CD14-positive monocyte (primary cell): ENCODE results near the gene ZCCHC14. TPM values are rescaled to one million over a fixed set of nuclear protein-coding genes. Genes with fewer than 3 reads are reported as not detected.

Experiments
- DNase-seq, 3 donors: peaks; one replicate each; pipeline ENCODE4 v3.0.0-alpha.2; 2011 to 2022
- H2AFZ ChIP-seq: 2 replicates; pipeline ENCODE4 v1.6.0; 2012; ENCODE audit warnings: mild to moderate bottlenecking, low read depth, low read length, inconsistent platforms; ENCODE audit not compliant: insufficient read depth, poor library complexity, severe bottlenecking
- H3K27ac ChIP-seq, 2 donors: 1 replicate in 1 of 2; 2 replicates in 1 of 2; pipeline ENCODE4 v1.5.1; 2012 to 2013; ENCODE audit warnings: low read length in 2 of 2, control low read depth in 1 of 2, inconsistent platforms in 1 of 2, low read depth in 1 of 2, mild to moderate bottlenecking in 1 of 2
- H3K27me3 ChIP-seq, 2 donors: one replicate each; pipeline versions ENCODE4 v1.6.0 to v1.6.1; 2011 to 2013; ENCODE audit warnings: low read length in 2 of 2; ENCODE audit not compliant: control insufficient read depth in 2 of 2, insufficient read depth in 2 of 2
- H3K36me3 ChIP-seq, 2 donors: replicated peaks in 1 of 2; 1 replicate in 1 of 2; 2 replicates in 1 of 2; pipeline versions ENCODE4 v1.5.1 to v1.6.1; 2012 to 2013; ENCODE audit warnings: low read length in 2 of 2, control low read depth in 1 of 2, inconsistent platforms in 1 of 2, mild to moderate bottlenecking in 1 of 2; ENCODE audit not compliant: insufficient read depth in 2 of 2, control insufficient read depth in 1 of 2
- H3K4me1 ChIP-seq, 2 donors: 1 replicate in 1 of 2; 2 replicates in 1 of 2; pipeline versions ENCODE4 v1.5.1 to v1.6.1; 2012 to 2013; ENCODE audit warnings: low read length in 2 of 2, control low read depth in 1 of 2, inconsistent platforms in 1 of 2, mild to moderate bottlenecking in 1 of 2, moderate library complexity in 1 of 2; ENCODE audit not compliant: insufficient read depth in 2 of 2, control insufficient read depth in 1 of 2
- H3K4me2 ChIP-seq: replicated peaks from 2 replicates; pipeline ENCODE3; 2012; ENCODE audit warnings: low read length, moderate library complexity, mild to moderate bottlenecking; ENCODE audit not compliant: poor library complexity, severe bottlenecking; ENCODE audit errors: extremely low read depth
- H3K4me3 ChIP-seq, 3 experiments: fragments of 200-600 bp in 1 of 3; sonication (generic) in 1 of 3; replicated peaks in 1 of 3; 1 replicate in 2 of 3; 2 replicates in 1 of 3; pipeline ENCODE4 v1.5.1; 2011 to 2013; ENCODE audit warnings: low read length in 3 of 3, mild to moderate bottlenecking in 3 of 3, control low read depth in 2 of 3, low read depth in 2 of 3, inconsistent platforms in 1 of 3, moderate library complexity in 1 of 3
- H3K79me2 ChIP-seq: 2 replicates; pipeline ENCODE4 v1.6.0; 2012; ENCODE audit warnings: mild to moderate bottlenecking, control low read depth, inconsistent platforms, low read length, moderate library complexity; ENCODE audit not compliant: insufficient read depth
- H3K9ac ChIP-seq: 2 replicates; pipeline ENCODE4 v1.6.0; 2017; ENCODE audit warnings: low read length, mild to moderate bottlenecking; ENCODE audit not compliant: insufficient read depth, poor library complexity, severe bottlenecking
- H3K9me3 ChIP-seq, 2 donors: replicated peaks in 1 of 2; 1 replicate in 1 of 2; 2 replicates in 1 of 2; pipeline versions ENCODE4 v1.5.1 to v1.6.1; 2012 to 2013; ENCODE audit warnings: low read length in 2 of 2, control low read depth in 1 of 2; ENCODE audit not compliant: control insufficient read depth in 1 of 2, insufficient read depth in 1 of 2
- H4K20me1 ChIP-seq: 2 replicates; pipeline ENCODE4 v1.6.0; 2012; ENCODE audit warnings: mild to moderate bottlenecking, low read length, control low read depth, moderate library complexity; ENCODE audit not compliant: insufficient read depth
- H3K27ac Mint-ChIP-seq, 7 donors: one replicate each; pipeline ENCODE4 v1.8.0; 2020; ENCODE audit warnings: mild to moderate bottlenecking in 7 of 7, mixed read lengths in 7 of 7, moderate library complexity in 6 of 7, inconsistent platforms in 2 of 7
- H3K27me3 Mint-ChIP-seq, 3 donors: one replicate each; pipeline ENCODE4 v1.8.0; 2021 to 2022; ENCODE audit warnings: low read depth in 3 of 3, mild to moderate bottlenecking in 3 of 3, mixed read lengths in 3 of 3, moderate library complexity in 3 of 3, inconsistent platforms in 1 of 3
- H3K36me3 Mint-ChIP-seq, 2 donors: one replicate each; pipeline ENCODE4 v1.8.0; 2020; ENCODE audit warnings: mixed read lengths in 2 of 2, inconsistent platforms in 1 of 2, mild to moderate bottlenecking in 1 of 2
- H3K4me1 Mint-ChIP-seq: one replicate; pipeline ENCODE4 v1.8.0; 2020; ENCODE audit warnings: mild to moderate bottlenecking, mixed read lengths
- H3K4me3 Mint-ChIP-seq, 2 donors: one replicate each; pipeline ENCODE4 v1.8.0; 2020; ENCODE audit warnings: mild to moderate bottlenecking in 2 of 2, mixed read lengths in 2 of 2, moderate library complexity in 1 of 2
- H3K9me3 Mint-ChIP-seq, 7 donors: one replicate each; pipeline ENCODE4 v1.8.0; 2020 to 2022; ENCODE audit warnings: mixed read lengths in 7 of 7, mild to moderate bottlenecking in 6 of 7, moderate library complexity in 6 of 7, inconsistent platforms in 2 of 7
- WGBS: methylation state at CpG from one replicate; pipeline ENCODE4 v1.1.5; 2013; ENCODE audit warnings: missing lambda C conversion rate; ENCODE audit not compliant: insufficient coverage; 5-methylcytosine and 5-hydroxymethylcytosine counted together
- intact Hi-C, 2 donors: fragments of 100-400 bp; cut with micrococcal nuclease; formaldehyde crosslinking; loops; one replicate each; pipeline versions ENCODE4 v1.15.0 to v1.15.1; 2023
- polyA plus RNA-seq, 3 donors: library from polyadenylated mRNA; depleted of rRNA in 1 of 3; unstranded in 2 of 3; stranded (reverse) in 1 of 3; fragments of 300-500 nt in 2 of 3; fragments of >200 nt in 1 of 3; fragmentation: Illumina TruSeq in 2 of 3; gene quantifications; 1 replicate in 2 of 3; 2 replicates in 1 of 3; pipeline ENCODE4 v1.2.3, GENCODE V29; 2012 to 2021
- TF ChIP-seq, protein P1 (sequence below): fragments of 200-600 bp; IDR thresholded peaks from one replicate; pipeline ENCODE4 v1.8.0; 2022; ENCODE audit warnings: antibody characterized with exemption, mild to moderate bottlenecking

ZCCHC14 gene
- polyA plus RNA-seq, 3 donors = 0.11 to 4.0 (median 0.22) TPM

DNA sequence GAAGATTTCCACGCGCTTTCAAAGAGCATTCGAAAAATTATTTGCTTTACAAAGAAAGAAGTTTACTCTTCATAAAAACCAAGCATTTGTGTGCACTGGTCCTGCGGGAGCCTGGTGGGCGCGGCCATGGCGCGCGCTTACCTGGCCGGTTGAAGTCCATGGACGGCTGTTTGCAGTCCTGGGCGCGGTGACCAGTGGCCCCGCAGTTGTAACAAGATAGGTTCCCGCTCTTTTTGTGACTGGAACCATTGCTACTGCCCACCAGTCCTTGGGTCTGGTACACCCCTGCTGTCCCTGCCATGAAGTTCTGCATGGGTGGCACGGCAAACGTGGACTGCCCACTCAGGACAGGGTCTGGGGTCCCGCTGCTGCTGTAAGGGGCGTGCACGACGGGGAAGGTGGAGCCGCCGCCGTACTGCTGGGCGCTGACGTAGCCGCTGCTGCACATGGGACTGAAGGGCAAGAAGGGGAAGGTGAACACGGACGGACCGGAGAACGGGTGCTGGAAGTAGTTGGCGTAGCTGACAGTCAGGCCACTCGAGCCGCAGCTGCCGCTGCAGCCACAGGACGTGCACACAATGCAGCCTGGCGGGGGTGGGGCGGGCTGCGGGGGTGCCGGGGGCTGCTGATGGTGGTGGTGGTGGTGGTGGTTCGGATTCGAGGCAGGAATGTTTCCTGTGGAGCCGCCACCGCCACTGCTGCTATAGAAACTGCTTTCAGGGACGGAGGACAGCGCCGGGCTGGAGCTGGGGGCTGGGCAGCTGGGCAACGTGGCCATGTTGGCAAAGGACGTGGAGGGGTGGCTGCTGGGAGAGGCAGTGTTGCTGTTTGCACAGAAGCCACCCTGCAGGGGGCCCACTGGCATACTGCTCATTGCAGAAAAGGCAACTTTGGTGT lies 81.2 kb downstream of the ZCCHC14 start:
- Histone ChIP-seq H3K4me3 (no peak overlapping the region), H3K9me3 (no peaks in the 10 kb centered on the region), H3K9ac (no peak overlapping the region), H3K36me3 (peaks cover 38 to 47% of the 10 kb centered on the region in 2 donors), H3K27ac (no peak overlapping the region), H3K4me1 (peaks cover 7 to 14% of the 10 kb centered on the region in 2 donors), H3K4me2 (no peak overlapping the region), H3K79me2 (no peaks in the 10 kb centered on the region), H2AFZ (no peak overlapping the region), H3K27me3 (no peaks in the 10 kb centered on the region), H4K20me1 (peaks cover 5% of the 10 kb centered on the region)
- Mint-ChIP-seq H3K4me1 (peaks cover 11% of the 10 kb centered on the region), H3K36me3 (peaks cover 62 to 78% of the 10 kb centered on the region in 2 donors), H3K9me3 (peaks cover 0 to 2% (median 0%) of the 10 kb centered on the region in 7 donors), H3K27me3 (peaks cover 2 to 3% (median 3%) of the 10 kb centered on the region in 3 donors), H3K4me3 (no peak overlapping the region), H3K27ac (no peak overlapping the region)
- TF ChIP-seq, protein P1, sequence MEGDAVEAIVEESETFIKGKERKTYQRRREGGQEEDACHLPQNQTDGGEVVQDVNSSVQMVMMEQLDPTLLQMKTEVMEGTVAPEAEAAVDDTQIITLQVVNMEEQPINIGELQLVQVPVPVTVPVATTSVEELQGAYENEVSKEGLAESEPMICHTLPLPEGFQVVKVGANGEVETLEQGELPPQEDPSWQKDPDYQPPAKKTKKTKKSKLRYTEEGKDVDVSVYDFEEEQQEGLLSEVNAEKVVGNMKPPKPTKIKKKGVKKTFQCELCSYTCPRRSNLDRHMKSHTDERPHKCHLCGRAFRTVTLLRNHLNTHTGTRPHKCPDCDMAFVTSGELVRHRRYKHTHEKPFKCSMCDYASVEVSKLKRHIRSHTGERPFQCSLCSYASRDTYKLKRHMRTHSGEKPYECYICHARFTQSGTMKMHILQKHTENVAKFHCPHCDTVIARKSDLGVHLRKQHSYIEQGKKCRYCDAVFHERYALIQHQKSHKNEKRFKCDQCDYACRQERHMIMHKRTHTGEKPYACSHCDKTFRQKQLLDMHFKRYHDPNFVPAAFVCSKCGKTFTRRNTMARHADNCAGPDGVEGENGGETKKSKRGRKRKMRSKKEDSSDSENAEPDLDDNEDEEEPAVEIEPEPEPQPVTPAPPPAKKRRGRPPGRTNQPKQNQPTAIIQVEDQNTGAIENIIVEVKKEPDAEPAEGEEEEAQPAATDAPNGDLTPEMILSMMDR = no peak
- DNase-seq = no peak
- 97% methylated on average over 41 of the region's 49 CpGs for WGBS
- intact Hi-C loops = no loop called here

DNA sequence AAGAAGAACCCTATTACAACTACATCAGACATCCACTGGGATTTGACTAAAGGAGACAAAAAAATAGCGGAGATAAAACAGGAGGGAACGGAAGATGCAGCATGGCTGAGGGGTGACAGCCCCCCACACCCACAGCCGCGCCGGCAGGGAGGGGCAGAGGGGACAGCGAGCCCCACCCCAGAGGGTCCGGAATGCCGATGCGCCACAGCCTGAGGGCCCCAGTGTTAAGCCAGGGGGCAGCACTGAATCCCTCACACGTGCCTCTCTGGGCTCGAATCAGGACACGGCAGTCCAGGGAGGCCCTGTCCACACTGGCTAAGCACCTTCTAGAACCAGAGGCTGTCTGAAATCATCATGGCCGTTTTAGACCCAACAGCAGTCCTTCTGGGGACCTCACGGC lies 81.9 kb downstream of the ZCCHC14 start:
- TF ChIP-seq, protein P1 = no peak
- peaks cover 7 to 17% of the 10 kb centered on the region in 2 donors for H3K4me1 ChIP-seq
- intact Hi-C loops = no loop called here
- no peak overlapping the region for H3K4me2 ChIP-seq
- no peak overlapping the region for H2AFZ ChIP-seq
- peaks cover 65 to 79% of the 10 kb centered on the region in 2 donors for H3K36me3 Mint-ChIP-seq
- H3K9me3 Mint-ChIP-seq = peaks cover 0 to 2% (median 0%) of the 10 kb centered on the region in 7 donors
- H3K27ac ChIP-seq = no peak overlapping the region
- no peak overlapping the region for H3K27ac Mint-ChIP-seq
- no peak overlapping the region for H3K4me3 Mint-ChIP-seq
- peaks cover 35 to 42% of the 10 kb centered on the region in 2 donors for H3K36me3 ChIP-seq
- H4K20me1 ChIP-seq = peaks cover 8% of the 10 kb centered on the region
- H3K9me3 ChIP-seq = no peaks in the 10 kb centered on the region
- 95% methylated on average over 14 of the region's 14 CpGs for WGBS
- H3K4me1 Mint-ChIP-seq = peaks cover 12% of the 10 kb centered on the region
- H3K9ac ChIP-seq = no peak overlapping the region
- no peaks in the 10 kb centered on the region for H3K79me2 ChIP-seq
- DNase-seq = no peak
- peaks cover 1 to 3% (median 2%) of the 10 kb centered on the region in 3 donors for H3K27me3 Mint-ChIP-seq
- no peak overlapping the region for H3K4me3 ChIP-seq
- no peaks in the 10 kb centered on the region for H3K27me3 ChIP-seq
